HepG2 (cell line): ENCODE data around the gene HLF. TPM values are rescaled to one million over a fixed set of nuclear protein-coding genes. Genes with fewer than 3 reads are reported as not detected.

Source experiments
- ATAC-seq: fragments of 200-7000 bp; cut with Tn5 transposase; 3 replicates; pipeline ENCODE4 v1.9.1; 2020; ENCODE audit warnings: mild to moderate bottlenecking, moderate library complexity
- BruUV-seq: library from RNA; stranded (reverse); fragments of 400-500 nt; replicated peaks from 2 replicates; lab custom pipeline; 2021; lab: Mats Ljungman, UMichigan
- CTCF ChIA-PET: fragments of 300-600 bp; formaldehyde crosslinking; extraction: SDS; loops from one replicate; lab custom pipeline; 2021; ENCODE audit warnings: low total read pairs, inconsistent platforms, low intra/inter-chr PET ratio; lab: Yijun Ruan, JAX
- POLR2A ChIA-PET: fragments of 350-600 bp; sonication (Branson Sonifier 250); formaldehyde crosslinking; loops from one replicate; lab custom pipeline; 2020; ENCODE audit warnings: antibody characterized with exemption, inconsistent platforms; lab: Yijun Ruan, JAX
- DNase-seq: peaks from one replicate; pipeline ENCODE4 v3.0.0-alpha.2; 2015; ENCODE audit warnings: low spot score
- FAIRE-seq: peaks from 3 replicates; lab custom pipeline; 2011; peaks lifted over from hg19 to GRCh38; lab: Jason Lieb, UNC
- H2AFZ ChIP-seq: one replicate; pipeline ENCODE4 v1.6.1; 2011; ENCODE audit warnings: low read length, inconsistent platforms
- H3K27ac ChIP-seq: fragments of 300-600 bp; 3 replicates; pipeline ENCODE4 v1.8.0; 2011; ENCODE audit warnings: mixed run types, mild to moderate bottlenecking, mixed read lengths, low read length, inconsistent platforms; ENCODE audit not compliant: insufficient read depth; ENCODE audit errors: extremely low read length
- H3K27me3 ChIP-seq, 2 experiments: fragments of 200-600 bp in 1 of 2; 2 replicates in 1 of 2; 3 replicates in 1 of 2; pipeline versions ENCODE4 v1.6.0 to v1.8.0; 2011; ENCODE audit warnings: low read length in 2 of 2, mild to moderate bottlenecking in 2 of 2, moderate library complexity in 2 of 2, inconsistent platforms in 1 of 2; ENCODE audit not compliant: insufficient read depth in 2 of 2, control insufficient read depth in 1 of 2
- H3K36me3 ChIP-seq, 2 experiments: fragments of 200-600 bp in 1 of 2; replicated peaks in 1 of 2; 2 replicates in 1 of 2; 3 replicates in 1 of 2; pipeline versions ENCODE4 v1.5.1 to v1.8.0; 2011; ENCODE audit warnings: low read length in 2 of 2, inconsistent platforms in 1 of 2; ENCODE audit not compliant: insufficient read depth in 2 of 2, control insufficient read depth in 1 of 2
- H3K4me1 ChIP-seq: 2 replicates; pipeline ENCODE4 v1.5.1; 2012; ENCODE audit warnings: low read length, inconsistent platforms; ENCODE audit not compliant: insufficient read depth
- H3K4me2 ChIP-seq: 2 replicates; pipeline ENCODE4 v1.6.0; 2011; ENCODE audit warnings: low read depth, low read length, inconsistent platforms
- H3K4me3 ChIP-seq, 3 experiments: fragments of 200-600 bp in 1 of 3; sonication (generic), shearing (Covaris generic) in 1 of 3; replicated peaks in 1 of 3; 2 replicates each; pipeline ENCODE4 v1.5.1; 2011 to 2016; ENCODE audit warnings: low read length in 3 of 3, inconsistent platforms in 2 of 3, low read depth in 2 of 3, mild to moderate bottlenecking in 2 of 3, control low read depth in 1 of 3, mixed read lengths in 1 of 3; ENCODE audit not compliant: insufficient read depth in 1 of 3
- H3K79me2 ChIP-seq: one replicate; pipeline ENCODE4 v1.6.1; 2011; ENCODE audit warnings: low read length, inconsistent platforms; ENCODE audit not compliant: insufficient read depth
- H3K9ac ChIP-seq: 2 replicates; pipeline ENCODE4 v1.6.0; 2011; ENCODE audit warnings: mild to moderate bottlenecking, low read depth, low read length, inconsistent platforms; ENCODE audit not compliant: insufficient read depth
- H3K9me3 ChIP-seq: 2 replicates; pipeline ENCODE4 v1.5.1; 2012; ENCODE audit warnings: mild to moderate bottlenecking, low read length
- H4K20me1 ChIP-seq: 2 replicates; pipeline ENCODE4 v1.6.0; 2011; ENCODE audit warnings: inconsistent platforms, mild to moderate bottlenecking, low read length, moderate library complexity; ENCODE audit not compliant: insufficient read depth
- BCL6 ChIP-seq: IDR thresholded peaks from 2 replicates; pipeline ENCODE4 v1.6.1; 2016; ENCODE audit warnings: missing genetic modification reagents, missing compliant biosample characterization
- CBX5 ChIP-seq: sonication (generic); formaldehyde crosslinking; IDR thresholded peaks from 2 replicates; pipeline ENCODE4 v1.4.0; 2020; ENCODE audit warnings: missing genetic modification reagents, borderline replicate concordance
- CHCHD3 ChIP-seq: sonication (generic); formaldehyde crosslinking; IDR thresholded peaks from 2 replicates; pipeline ENCODE4 v1.8.0; 2022; ENCODE audit warnings: mild to moderate bottlenecking, missing genetic modification reagents, moderate library complexity
- FOXK2 ChIP-seq: fragments of 450-650 bp; IDR thresholded peaks from 2 replicates; pipeline ENCODE4 v1.6.1; 2016
- KDM6A ChIP-seq: IDR thresholded peaks from 2 replicates; pipeline ENCODE4 v1.6.1; 2016; ENCODE audit warnings: low read depth
- TARDBP ChIP-seq: sonication (generic); formaldehyde crosslinking; IDR thresholded peaks from 2 replicates; pipeline ENCODE4 v1.8.0; 2022; ENCODE audit warnings: mild to moderate bottlenecking, missing genetic modification reagents
- ZNF138 ChIP-seq: sonication (generic); formaldehyde crosslinking; IDR thresholded peaks from 2 replicates; pipeline ENCODE4 v1.5.0; 2020; ENCODE audit warnings: mild to moderate bottlenecking, low read depth, missing genetic modification reagents
- ZNF34 ChIP-seq: sonication (generic); formaldehyde crosslinking; IDR thresholded peaks from 2 replicates; pipeline ENCODE4 v1.4.0; 2020; ENCODE audit warnings: mild to moderate bottlenecking, missing genetic modification reagents, borderline replicate concordance
- ZNF781 ChIP-seq: sonication (generic); formaldehyde crosslinking; IDR thresholded peaks from 2 replicates; pipeline ENCODE4 v1.5.1; 2020; ENCODE audit warnings: borderline replicate concordance, mild to moderate bottlenecking, missing genetic modification reagents; ENCODE audit errors: not compliant biosample characterization
- ZNF792 ChIP-seq: IDR thresholded peaks from 2 replicates; pipeline ENCODE4 v1.6.1; 2016
- WGBS: methylation state at CpG from one replicate; pipeline ENCODE4 v1.1.6; 2017; ENCODE audit warnings: low lambda C conversion rate; 5-methylcytosine and 5-hydroxymethylcytosine counted together
- in situ Hi-C: cut with HindIII; loops from 2 replicates; pipeline ENCODE4 v1.10.0; 2017; ENCODE audit warnings: low pct_unique_long_range_greater_than_20kb; ENCODE audit not compliant: extremely low pct_ligation_motif_present
- intact Hi-C: fragments of 100-400 bp; cut with micrococcal nuclease; formaldehyde crosslinking; loops from one replicate; pipeline ENCODE4 v1.10.0; 2022; ENCODE audit not compliant: unreplicated experiment
- polyA plus RNA-seq, 8 experiments: library from polyadenylated mRNA; depleted of rRNA in 3 of 8; stranded (reverse) in 7 of 8; unstranded in 1 of 8; fragments of >200 nt; fragmentation: Illumina TruSeq in 4 of 8; extraction: Trizol in 4 of 8; gene quantifications; 2 replicates each; pipeline versions ENCODE4 v1.2.1 to v1.2.3, GENCODE V29; 2011 to 2016; ENCODE audit warnings: low read depth in 4 of 8, missing spikeins in 1 of 8, mixed read lengths in 1 of 8; ENCODE audit not compliant: insufficient read depth in 1 of 8
- total RNA-seq, 5 experiments: library from RNA; depleted of rRNA; stranded (reverse); fragments of >200 nt; fragmentation: Illumina TruSeq; extraction: Trizol; gene quantifications; 2 replicates each; pipeline ENCODE4 v1.2.3, GENCODE V29; 2016; ENCODE audit warnings: low read depth in 1 of 5
- TF ChIP-seq, protein P1 (sequence below): sonication (generic); formaldehyde crosslinking; IDR thresholded peaks from 2 replicates; pipeline ENCODE4 v1.9.0; 2021; ENCODE audit warnings: mild to moderate bottlenecking, missing genetic modification reagents
- TF ChIP-seq, protein P2 (sequence below): IDR thresholded peaks from 2 replicates; pipeline ENCODE4 v1.6.1; 2016; ENCODE audit warnings: mild to moderate bottlenecking
- TF ChIP-seq, protein P3 (sequence below): sonication (generic); formaldehyde crosslinking; IDR thresholded peaks from 2 replicates; pipeline ENCODE4 v1.5.1; 2020; ENCODE audit warnings: mild to moderate bottlenecking, moderate library complexity, missing genetic modification reagents

The HLF gene
- total and polyA plus RNA-seq, 2 of the 13 experiments (the other 11 are each of a cell fraction or from before 2014, with no cell fraction given) = 202 to 346 TPM

DNA sequence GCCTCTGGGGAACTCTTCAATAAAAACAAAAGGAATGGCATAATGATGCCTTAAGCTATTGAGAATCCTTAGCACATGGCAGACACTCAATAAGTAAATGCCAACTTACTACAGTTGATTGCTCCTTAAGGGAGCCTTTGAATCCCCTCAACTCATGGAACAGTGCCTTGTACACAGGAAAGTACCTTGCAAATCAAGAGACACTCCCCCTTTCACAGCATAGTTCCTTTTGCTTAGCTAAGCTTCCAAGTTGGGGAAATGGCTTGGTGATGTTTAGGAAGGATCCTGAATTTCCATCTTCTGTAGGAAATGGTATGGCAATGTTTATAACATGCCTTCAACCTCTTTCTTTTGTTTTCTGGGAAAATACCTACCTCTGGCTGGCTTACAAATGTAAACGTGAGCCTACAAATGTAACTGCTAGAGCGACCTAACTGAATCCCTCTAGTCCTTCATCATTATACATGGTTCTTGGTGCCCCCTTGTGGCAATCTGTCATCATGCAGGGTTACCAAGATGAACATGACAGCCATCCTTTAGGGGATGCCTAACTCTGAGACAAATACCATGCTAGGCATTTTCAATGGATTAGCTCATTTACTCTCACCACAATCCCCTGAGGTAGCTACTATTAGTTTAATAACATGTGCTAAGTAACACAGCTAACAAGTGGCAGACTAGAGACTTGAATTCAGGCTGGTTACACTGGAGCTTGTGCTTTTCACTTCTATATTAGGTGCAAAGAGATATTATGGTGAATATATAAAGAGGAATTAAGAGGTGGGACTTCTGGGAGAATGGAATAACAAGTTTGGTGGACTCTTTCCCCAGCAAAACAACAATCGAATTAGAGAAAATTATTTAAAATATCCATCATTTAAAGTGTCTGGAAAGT is 91.9 kb downstream of the HLF start:
- Histone ChIP-seq H3K4me3 (no peak overlapping the region), H3K9ac (no peak overlapping the region), H4K20me1 (no peaks in the 10 kb centered on the region), H3K4me2 (peak overlapping the region; percentile 48), H3K27me3 (no peaks in the 10 kb centered on the region), H3K4me1 (peaks cover 16% of the 10 kb centered on the region), H3K79me2 (no peaks in the 10 kb centered on the region), H2AFZ (peak overlapping the region; percentile 21), H3K36me3 (no peaks in the 10 kb centered on the region), H3K9me3 (peaks cover 13% of the 10 kb centered on the region), H3K27ac (no peak overlapping the region)
- DNase-seq = peak; percentile 87
- in situ Hi-C loops = loop anchor here (5.0 to 10.0 kb wide), 3 partner anchors 156 to 364 kb away; partner anchors contain the start of gene SMIM36
- WGBS = 7% methylated on average over 3 of the region's 3 CpGs
- no TSS peak for BruUV-seq
- intact Hi-C loops = loop anchor here (1.0 to 10.0 kb wide), 4 partner anchors 158 to 452 kb away; partner anchors contain the start of gene TOM1L1
- FAIRE-seq = peak; percentile 85
- POLR2A ChIA-PET = interaction anchor here (0.8 to 1.3 kb wide), 3 partner anchors 54 to 365 kb away, joined by 3 to 4 read pairs (median 4); no protein-coding TSS in a partner anchor
- ATAC-seq = peak; percentile 100
- CTCF ChIA-PET = interaction anchor here (1.3 to 3.0 kb wide), 5 partner anchors 8 to 364 kb away, joined by 3 to 28 read pairs (median 6); no protein-coding TSS in a partner anchor
- no peak for TF ChIP-seq ZNF138 (CRISPR knock-in tag)
- TF ChIP-seq, protein P1, sequence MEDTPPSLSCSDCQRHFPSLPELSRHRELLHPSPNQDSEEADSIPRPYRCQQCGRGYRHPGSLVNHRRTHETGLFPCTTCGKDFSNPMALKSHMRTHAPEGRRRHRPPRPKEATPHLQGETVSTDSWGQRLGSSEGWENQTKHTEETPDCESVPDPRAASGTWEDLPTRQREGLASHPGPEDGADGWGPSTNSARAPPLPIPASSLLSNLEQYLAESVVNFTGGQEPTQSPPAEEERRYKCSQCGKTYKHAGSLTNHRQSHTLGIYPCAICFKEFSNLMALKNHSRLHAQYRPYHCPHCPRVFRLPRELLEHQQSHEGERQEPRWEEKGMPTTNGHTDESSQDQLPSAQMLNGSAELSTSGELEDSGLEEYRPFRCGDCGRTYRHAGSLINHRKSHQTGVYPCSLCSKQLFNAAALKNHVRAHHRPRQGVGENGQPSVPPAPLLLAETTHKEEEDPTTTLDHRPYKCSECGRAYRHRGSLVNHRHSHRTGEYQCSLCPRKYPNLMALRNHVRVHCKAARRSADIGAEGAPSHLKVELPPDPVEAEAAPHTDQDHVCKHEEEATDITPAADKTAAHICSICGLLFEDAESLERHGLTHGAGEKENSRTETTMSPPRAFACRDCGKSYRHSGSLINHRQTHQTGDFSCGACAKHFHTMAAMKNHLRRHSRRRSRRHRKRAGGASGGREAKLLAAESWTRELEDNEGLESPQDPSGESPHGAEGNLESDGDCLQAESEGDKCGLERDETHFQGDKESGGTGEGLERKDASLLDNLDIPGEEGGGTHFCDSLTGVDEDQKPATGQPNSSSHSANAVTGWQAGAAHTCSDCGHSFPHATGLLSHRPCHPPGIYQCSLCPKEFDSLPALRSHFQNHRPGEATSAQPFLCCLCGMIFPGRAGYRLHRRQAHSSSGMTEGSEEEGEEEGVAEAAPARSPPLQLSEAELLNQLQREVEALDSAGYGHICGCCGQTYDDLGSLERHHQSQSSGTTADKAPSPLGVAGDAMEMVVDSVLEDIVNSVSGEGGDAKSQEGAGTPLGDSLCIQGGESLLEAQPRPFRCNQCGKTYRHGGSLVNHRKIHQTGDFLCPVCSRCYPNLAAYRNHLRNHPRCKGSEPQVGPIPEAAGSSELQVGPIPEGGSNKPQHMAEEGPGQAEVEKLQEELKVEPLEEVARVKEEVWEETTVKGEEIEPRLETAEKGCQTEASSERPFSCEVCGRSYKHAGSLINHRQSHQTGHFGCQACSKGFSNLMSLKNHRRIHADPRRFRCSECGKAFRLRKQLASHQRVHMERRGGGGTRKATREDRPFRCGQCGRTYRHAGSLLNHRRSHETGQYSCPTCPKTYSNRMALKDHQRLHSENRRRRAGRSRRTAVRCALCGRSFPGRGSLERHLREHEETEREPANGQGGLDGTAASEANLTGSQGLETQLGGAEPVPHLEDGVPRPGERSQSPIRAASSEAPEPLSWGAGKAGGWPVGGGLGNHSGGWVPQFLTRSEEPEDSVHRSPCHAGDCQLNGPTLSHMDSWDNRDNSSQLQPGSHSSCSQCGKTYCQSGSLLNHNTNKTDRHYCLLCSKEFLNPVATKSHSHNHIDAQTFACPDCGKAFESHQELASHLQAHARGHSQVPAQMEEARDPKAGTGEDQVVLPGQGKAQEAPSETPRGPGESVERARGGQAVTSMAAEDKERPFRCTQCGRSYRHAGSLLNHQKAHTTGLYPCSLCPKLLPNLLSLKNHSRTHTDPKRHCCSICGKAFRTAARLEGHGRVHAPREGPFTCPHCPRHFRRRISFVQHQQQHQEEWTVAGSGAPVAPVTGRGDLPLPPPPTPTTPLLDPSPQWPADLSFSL (CRISPR knock-in tag) = no peak
- no peak for TF ChIP-seq FOXK2
- no peak for TF ChIP-seq KDM6A (CRISPR knock-in tag)
- 0 out of 2 replicates have a peak, but pooled peaks have one; percentile 58 for TF ChIP-seq ZNF792
- TF ChIP-seq, protein P2, sequence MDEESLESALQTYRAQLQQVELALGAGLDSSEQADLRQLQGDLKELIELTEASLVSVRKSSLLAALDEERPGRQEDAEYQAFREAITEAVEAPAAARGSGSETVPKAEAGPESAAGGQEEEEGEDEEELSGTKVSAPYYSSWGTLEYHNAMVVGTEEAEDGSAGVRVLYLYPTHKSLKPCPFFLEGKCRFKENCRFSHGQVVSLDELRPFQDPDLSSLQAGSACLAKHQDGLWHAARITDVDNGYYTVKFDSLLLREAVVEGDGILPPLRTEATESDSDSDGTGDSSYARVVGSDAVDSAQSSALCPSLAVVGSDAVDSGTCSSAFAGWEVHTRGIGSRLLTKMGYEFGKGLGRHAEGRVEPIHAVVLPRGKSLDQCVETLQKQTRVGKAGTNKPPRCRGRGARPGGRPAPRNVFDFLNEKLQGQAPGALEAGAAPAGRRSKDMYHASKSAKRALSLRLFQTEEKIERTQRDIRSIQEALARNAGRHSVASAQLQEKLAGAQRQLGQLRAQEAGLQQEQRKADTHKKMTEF (CRISPR knock-in tag) = peak; percentile 16; the same call in 1 of the 2 replicates
- TF ChIP-seq ZNF781 (CRISPR knock-in tag) = no peak
- no peak for TF ChIP-seq ZNF34 (CRISPR knock-in tag)
- TF ChIP-seq BCL6 (CRISPR knock-in tag) = peak; percentile 27; the same call in 1 of the 2 replicates
- TF ChIP-seq, protein P3, sequence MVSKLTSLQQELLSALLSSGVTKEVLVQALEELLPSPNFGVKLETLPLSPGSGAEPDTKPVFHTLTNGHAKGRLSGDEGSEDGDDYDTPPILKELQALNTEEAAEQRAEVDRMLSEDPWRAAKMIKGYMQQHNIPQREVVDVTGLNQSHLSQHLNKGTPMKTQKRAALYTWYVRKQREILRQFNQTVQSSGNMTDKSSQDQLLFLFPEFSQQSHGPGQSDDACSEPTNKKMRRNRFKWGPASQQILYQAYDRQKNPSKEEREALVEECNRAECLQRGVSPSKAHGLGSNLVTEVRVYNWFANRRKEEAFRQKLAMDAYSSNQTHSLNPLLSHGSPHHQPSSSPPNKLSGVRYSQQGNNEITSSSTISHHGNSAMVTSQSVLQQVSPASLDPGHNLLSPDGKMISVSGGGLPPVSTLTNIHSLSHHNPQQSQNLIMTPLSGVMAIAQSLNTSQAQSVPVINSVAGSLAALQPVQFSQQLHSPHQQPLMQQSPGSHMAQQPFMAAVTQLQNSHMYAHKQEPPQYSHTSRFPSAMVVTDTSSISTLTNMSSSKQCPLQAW (CRISPR knock-in tag) = no peak
- TF ChIP-seq CHCHD3 = 0 out of 2 replicates have a peak, but pooled peaks have one; percentile 29
- TF ChIP-seq CBX5 (CRISPR knock-in tag) = no peak
- 0 out of 2 replicates have a peak, but pooled peaks have one; percentile 41 for TF ChIP-seq TARDBP
